H1 (cell line): ENCODE data around the gene RERE. TPM values are rescaled to one million over a fixed set of nuclear protein-coding genes. Genes with fewer than 3 reads are reported as not detected.
A peak's percentile ranks its signal among the peaks of the same experiment; 100 is the strongest.

Experiments
- CTCF ChIA-PET: fragments of 300-600 bp; sonication (Branson Sonifier 250); formaldehyde crosslinking; loops from one replicate; lab custom pipeline; 2021; ENCODE audit not compliant: partially characterized antibody; lab: Charles Lee
- POLR2A ChIA-PET: fragments of 300-600 bp; sonication (Branson Sonifier 250); formaldehyde crosslinking; loops from one replicate; lab custom pipeline; 2021; ENCODE audit warnings: inconsistent platforms; ENCODE audit not compliant: partially characterized antibody; lab: Charles Lee
- DNase-seq, 2 experiments: peaks; one replicate each; pipeline versions ENCODE4 v3.0.0 to v3.0.0-alpha.2; 2010 to 2022; ENCODE audit warnings: low spot score in 2 of 2, low read depth in 1 of 2, mixed read lengths in 1 of 2
- FAIRE-seq: peaks from 2 replicates; lab custom pipeline; 2011; peaks lifted over from hg19 to GRCh38; lab: Jason Lieb, UNC
- H2AFZ ChIP-seq: 2 replicates; pipeline ENCODE4 v1.8.1; 2012; ENCODE audit warnings: low read length, inconsistent platforms
- H2AK5ac ChIP-seq: 2 replicates; pipeline ENCODE4 v1.6.1; 2013; ENCODE audit warnings: low read depth, low read length
- H2BK120ac ChIP-seq: replicated peaks from 2 replicates; pipeline ENCODE3; 2013; ENCODE audit warnings: low read depth, low read length, inconsistent platforms
- H2BK12ac ChIP-seq: 2 replicates; pipeline ENCODE4 v1.6.1; 2013; ENCODE audit warnings: low read depth, low read length
- H2BK15ac ChIP-seq: 2 replicates; pipeline ENCODE4 v1.6.1; 2013; ENCODE audit warnings: low read length
- H2BK20ac ChIP-seq: 2 replicates; pipeline ENCODE4 v1.6.1; 2013; ENCODE audit warnings: low read length
- H2BK5ac ChIP-seq: 2 replicates; pipeline ENCODE4 v1.6.1; 2013; ENCODE audit warnings: low read depth, low read length
- H3K14ac ChIP-seq: 2 replicates; pipeline ENCODE4 v1.6.1; 2013; ENCODE audit warnings: inconsistent platforms; ENCODE audit not compliant: insufficient read length
- H3K18ac ChIP-seq: 2 replicates; pipeline ENCODE4 v1.6.1; 2013; ENCODE audit warnings: low read length; ENCODE audit errors: extremely low read depth
- H3K23ac ChIP-seq: 2 replicates; pipeline ENCODE4 v1.6.1; 2013; ENCODE audit warnings: inconsistent platforms; ENCODE audit not compliant: insufficient read length
- H3K23me2 ChIP-seq: 2 replicates; pipeline ENCODE4 v1.6.1; 2013; ENCODE audit warnings: low read depth, low read length
- H3K27ac ChIP-seq: 2 replicates; pipeline ENCODE4 v1.6.1; 2011; ENCODE audit warnings: low read depth, low read length, inconsistent platforms
- H3K27me3 ChIP-seq, 4 experiments: replicated peaks in 1 of 4; 1 replicate in 1 of 4; 2 replicates in 3 of 4; pipeline versions ENCODE4 v1.6.1 to v1.8.1; 2011 to 2013; ENCODE audit warnings: low read length in 3 of 4, mild to moderate bottlenecking in 3 of 4, inconsistent platforms in 2 of 4, mixed read lengths in 2 of 4, moderate library complexity in 1 of 4; ENCODE audit not compliant: control insufficient read depth in 3 of 4, insufficient read depth in 3 of 4; ENCODE audit errors: extremely low read depth in 1 of 4
- H3K36me3 ChIP-seq, 4 experiments: 2 replicates each; pipeline versions ENCODE4 v1.6.1 to v1.8.1; 2011 to 2013; ENCODE audit warnings: mild to moderate bottlenecking in 4 of 4, low read length in 3 of 4, moderate library complexity in 2 of 4, control low read depth in 1 of 4, inconsistent platforms in 1 of 4; ENCODE audit not compliant: insufficient read depth in 4 of 4, control insufficient read depth in 2 of 4
- H3K4ac ChIP-seq: replicated peaks from 2 replicates; pipeline ENCODE3; 2013; ENCODE audit warnings: low read length, low read depth, mixed read lengths, inconsistent platforms; ENCODE audit not compliant: insufficient read length
- H3K4me1 ChIP-seq, 4 experiments: replicated peaks in 1 of 4; 1 replicate in 1 of 4; 2 replicates in 3 of 4; pipeline versions ENCODE4 v1.6.1 to v1.8.1; 2011 to 2013; ENCODE audit warnings: low read length in 3 of 4, inconsistent platforms in 2 of 4, mixed read lengths in 1 of 4; ENCODE audit not compliant: insufficient read depth in 4 of 4, control insufficient read depth in 3 of 4
- H3K4me2 ChIP-seq, 2 experiments: 2 replicates each; pipeline versions ENCODE4 v1.6.1 to v1.8.1; 2011 to 2013; ENCODE audit warnings: low read depth in 2 of 2, low read length in 2 of 2, control low read depth in 1 of 2, inconsistent platforms in 1 of 2, mild to moderate bottlenecking in 1 of 2; ENCODE audit not compliant: insufficient read depth in 1 of 2
- H3K4me3 ChIP-seq, 4 experiments: fragments of 200-600, 300-600 bp in 1 of 4; sonication (generic), shearing (Covaris generic), sonication (Bioruptor Twin) in 1 of 4; 2 replicates each; pipeline versions ENCODE4 v1.5.1 to v1.8.1; 2011 to 2016; ENCODE audit warnings: low read length in 4 of 4, low read depth in 3 of 4, control low read depth in 2 of 4, inconsistent platforms in 2 of 4, mild to moderate bottlenecking in 2 of 4, mixed read lengths in 1 of 4, moderate library complexity in 1 of 4; ENCODE audit not compliant: insufficient read depth in 2 of 4; ENCODE audit errors: extremely low read depth in 1 of 4
- H3K56ac ChIP-seq: replicated peaks from 2 replicates; pipeline ENCODE3; 2013; ENCODE audit warnings: low read depth, mild to moderate bottlenecking, mixed read lengths, low read length, inconsistent platforms; ENCODE audit not compliant: insufficient read length
- H3K79me1 ChIP-seq: 2 replicates; pipeline ENCODE4 v1.6.1; 2013; ENCODE audit warnings: low read depth, low read length, control low read depth
- H3K79me2 ChIP-seq, 2 experiments: 2 replicates each; pipeline versions ENCODE4 v1.6.1 to v1.8.1; 2012 to 2013; ENCODE audit warnings: low read length in 2 of 2, mild to moderate bottlenecking in 2 of 2, inconsistent platforms in 1 of 2; ENCODE audit not compliant: insufficient read depth in 2 of 2, control insufficient read depth in 1 of 2
- H3K9ac ChIP-seq, 4 experiments: replicated peaks in 1 of 4; 1 replicate in 1 of 4; 2 replicates in 3 of 4; pipeline versions ENCODE4 v1.6.1 to v1.8.1; 2011 to 2013; ENCODE audit warnings: low read depth in 3 of 4, low read length in 3 of 4, control low read depth in 2 of 4, mild to moderate bottlenecking in 2 of 4, moderate library complexity in 2 of 4, inconsistent platforms in 1 of 4; ENCODE audit errors: extremely low read depth in 1 of 4
- H3K9me3 ChIP-seq, 2 experiments: 2 replicates each; pipeline versions ENCODE4 v1.6.1 to v1.8.1; 2012 to 2013; ENCODE audit warnings: mild to moderate bottlenecking in 2 of 2, moderate library complexity in 2 of 2, control low read depth in 1 of 2, inconsistent platforms in 1 of 2, low read depth in 1 of 2, low read length in 1 of 2, mixed read lengths in 1 of 2; ENCODE audit not compliant: insufficient read depth in 2 of 2
- H4K20me1 ChIP-seq, 2 experiments: replicated peaks in 1 of 2; 2 replicates each; pipeline versions ENCODE3 to v1.8.1; 2011 to 2013; ENCODE audit warnings: inconsistent platforms in 2 of 2, low read length in 2 of 2, mild to moderate bottlenecking in 1 of 2; ENCODE audit not compliant: insufficient read depth in 2 of 2, control insufficient read depth in 1 of 2
- H4K5ac ChIP-seq: 2 replicates; pipeline ENCODE4 v1.6.1; 2013; ENCODE audit warnings: low read length, low read depth, mixed read lengths, inconsistent platforms; ENCODE audit not compliant: insufficient read length
- H4K8ac ChIP-seq: 2 replicates; pipeline ENCODE4 v1.8.0; 2013; ENCODE audit warnings: mild to moderate bottlenecking, moderate library complexity, low read length, inconsistent platforms; ENCODE audit not compliant: insufficient read depth; ENCODE audit errors: extremely low read depth
- H4K91ac ChIP-seq: replicated peaks from 2 replicates; pipeline ENCODE3; 2013; ENCODE audit warnings: low read length, mixed read lengths, inconsistent platforms; ENCODE audit not compliant: insufficient read length
- CHD2 ChIP-seq: IDR thresholded peaks from 2 replicates; pipeline ENCODE4 v1.6.1; 2012; ENCODE audit warnings: low read length, improper control_type of control experiment
- CREB1 ChIP-seq: IDR thresholded peaks from 2 replicates; pipeline ENCODE4 v1.6.1; 2012; ENCODE audit warnings: inconsistent platforms
- CTBP2 ChIP-seq: IDR thresholded peaks from 2 replicates; pipeline ENCODE4 v1.7.0; 2011; ENCODE audit warnings: borderline replicate concordance, mild to moderate bottlenecking, moderate library complexity, mixed read lengths, low read length; ENCODE audit not compliant: insufficient read depth, insufficient read length
- KDM5A ChIP-seq: fragments of 200-600 bp; IDR thresholded peaks from 2 replicates; pipeline ENCODE4 v1.7.1; 2012; ENCODE audit warnings: mild to moderate bottlenecking, low read length, inconsistent platforms, mixed read lengths
- PHF8 ChIP-seq: fragments of 200-600 bp; sonication (generic); conservative IDR thresholded peaks from 2 replicates; pipeline ENCODE4 v1.7.1; 2012; ENCODE audit warnings: low read depth, mild to moderate bottlenecking, inconsistent platforms, low read length, moderate library complexity
- POLR2AphosphoS5 ChIP-seq: IDR thresholded peaks from 2 replicates; pipeline ENCODE4 v1.6.1; 2011; ENCODE audit warnings: low read depth, low read length
- POU5F1 ChIP-seq: IDR thresholded peaks from 2 replicates; pipeline ENCODE4 v1.6.1; 2011; ENCODE audit warnings: low read depth, mild to moderate bottlenecking, low read length, moderate library complexity
- RXRA ChIP-seq: IDR thresholded peaks from 2 replicates; pipeline ENCODE4 v1.6.1; 2011; ENCODE audit warnings: low read depth, mild to moderate bottlenecking, low read length, moderate library complexity; ENCODE audit not compliant: insufficient read depth
- TAF1 ChIP-seq: IDR thresholded peaks from 2 replicates; pipeline ENCODE4 v1.6.1; 2011; ENCODE audit warnings: mild to moderate bottlenecking, low read depth, low read length
- ZNF274 ChIP-seq: IDR thresholded peaks from 2 replicates; pipeline ENCODE4 v1.7.0; 2012; ENCODE audit warnings: low read length, borderline replicate concordance; ENCODE audit errors: extremely low read depth
- WGBS, 2 experiments: shearing (Covaris generic) in 1 of 2; methylation state at CpG; one replicate each; pipeline versions ENCODE4 v1.1.6 to v1.1.7; 2013 to 2015; ENCODE audit warnings: low lambda C conversion rate in 2 of 2, mixed read lengths in 2 of 2, inconsistent platforms in 1 of 2, low coverage in 1 of 2, missing lambda C conversion rate in 1 of 2; ENCODE audit not compliant: insufficient replicate concordance in 2 of 2, insufficient coverage in 1 of 2, insufficient read length in 1 of 2; ENCODE audit errors: extremely low coverage in 1 of 2, missing lambda C conversion rate in 1 of 2; 5-methylcytosine and 5-hydroxymethylcytosine counted together
- polyA plus RNA-seq, 7 experiments: library from polyadenylated mRNA; depleted of rRNA in 3 of 7; stranded (reverse) in 5 of 7; unstranded in 2 of 7; fragments of >200 nt in 5 of 7; fragments of 200-250 nt in 2 of 7; gene quantifications; 1 replicate in 5 of 7; 2 replicates in 1 of 7; 4 replicates in 1 of 7; pipeline versions ENCODE4 v1.2.1 to v1.2.3, GENCODE V29; 2011 to 2013; ENCODE audit warnings: missing spikeins in 2 of 7, mixed read lengths in 2 of 7
- total RNA-seq: library from RNA; stranded (reverse); fragmentation: NEBNext Ultra II Directional; extraction: Animal tissue kit (Norgen Biotek cat#: 25700); gene quantifications from 2 replicates; pipeline ENCODE4 v1.2.1, GENCODE V29; 2021
- TF ChIP-seq, protein P1 (sequence below), 3 experiments: IDR thresholded peaks; 1 replicate in 2 of 3; 2 replicates in 1 of 3; pipeline versions ENCODE4 v1.5.1 to v1.6.1; 2011; ENCODE audit warnings: low read length in 3 of 3, mild to moderate bottlenecking in 3 of 3, inconsistent platforms in 2 of 3, low read depth in 1 of 3, moderate library complexity in 1 of 3; ENCODE audit not compliant: insufficient read depth in 1 of 3; ENCODE audit errors: control extremely low read depth in 1 of 3

Gene RERE
- total and polyA plus RNA-seq, 2 of the 8 experiments (the other 6 are each of a cell fraction or from before 2014, with no cell fraction given) = 15.3 to 142 TPM

DNA sequence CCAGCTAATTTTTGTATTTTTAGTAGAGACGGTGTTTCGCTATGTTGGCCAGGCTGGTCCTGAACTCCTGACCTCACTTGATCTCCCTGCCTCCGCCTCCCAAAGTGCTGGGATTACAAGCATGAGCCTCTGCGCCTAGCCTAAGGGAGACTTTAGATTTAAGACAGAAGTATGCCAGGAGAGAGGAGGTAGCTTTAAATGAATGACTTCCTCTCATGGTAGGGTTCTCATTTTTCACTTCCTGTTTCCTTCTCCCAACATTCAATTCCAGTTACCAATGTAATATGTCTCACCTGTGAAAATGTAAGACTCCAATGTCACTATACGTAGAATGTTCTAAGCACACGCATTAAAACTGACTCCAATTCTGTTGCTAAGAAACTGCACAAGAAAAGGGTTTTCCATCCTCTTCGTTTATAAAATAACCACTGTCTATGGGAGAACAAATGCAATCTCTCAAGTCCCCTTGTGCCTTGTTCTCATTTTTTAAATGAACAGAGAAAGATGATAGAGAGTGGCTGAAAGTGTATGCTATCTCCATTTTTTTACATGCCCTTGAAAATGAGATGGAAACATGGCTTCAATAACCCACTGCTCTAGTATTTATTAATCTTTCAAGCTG is 359.6 kb downstream of the RERE start:
- Histone ChIP-seq H2AFZ (no peak overlapping the region), H3K23ac (no peak overlapping the region), H3K27ac (no peak overlapping the region), H3K27me3 (no peaks in the 10 kb centered on the region), H3K4me1 (peaks cover 3 to 24% (median 20%) of the 10 kb centered on the region in 4 experiments; a peak in 6 of 7 replicates), H2BK20ac (no peak overlapping the region), H3K79me1 (0 out of 2 replicates have a peak, but pooled peaks cover 3% of the 10 kb centered on the region), H3K79me2 (peaks cover 0 to 48% of the 10 kb centered on the region in 2 experiments; a peak in 3 of 4 replicates), H3K56ac (no peak overlapping the region), H3K23me2 (no peaks in the 10 kb centered on the region), H3K4me3 (no peak overlapping the region), H3K18ac (no peak overlapping the region), H3K36me3 (peaks cover 0 to 4% (median 0%) of the 10 kb centered on the region in 4 experiments; a peak in 1 of 8 replicates), H2BK15ac (no peak overlapping the region), H3K4ac (no peak overlapping the region), H4K8ac (no peak overlapping the region), H4K20me1 (no peaks in the 10 kb centered on the region), H2BK12ac (no peak overlapping the region), H2BK5ac (no peak overlapping the region), H4K91ac (no peak overlapping the region), H3K9me3 (no peaks in the 10 kb centered on the region), H2AK5ac (no peak overlapping the region), H3K9ac (no peak overlapping the region), H3K14ac (no peak overlapping the region), H2BK120ac (no peak overlapping the region), H4K5ac (peak overlapping the region; percentile 36), H3K4me2 (no peak overlapping the region)
- DNase-seq = no peak
- ChIA-PET CTCF (interaction anchor here (1.2 to 1.5 kb wide), 3 partner anchors 14 to 40 kb away, joined by 3 to 7 read pairs (median 3); no protein-coding TSS in a partner anchor), POLR2A (interaction anchor here (0.8 kb wide), 1 partner anchor 13 kb away, joined by 4 read pairs; no protein-coding TSS in a partner anchor)
- WGBS, 2 experiments = 85% methylated on average over 7 of the region's 7 CpGs; no CpG with 5 or more reads in 1 of the 2 experiments
- no peak for FAIRE-seq
- TF ChIP-seq CREB1 (no peak), ZNF274 (no peak), KDM5A (no peak), CTBP2 (no peak), POU5F1 (no peak), RXRA (no peak), PHF8 (no peak), TAF1 (no peak), CHD2 (no peak), POLR2AphosphoS5 (no peak)
- TF ChIP-seq, protein P1, sequence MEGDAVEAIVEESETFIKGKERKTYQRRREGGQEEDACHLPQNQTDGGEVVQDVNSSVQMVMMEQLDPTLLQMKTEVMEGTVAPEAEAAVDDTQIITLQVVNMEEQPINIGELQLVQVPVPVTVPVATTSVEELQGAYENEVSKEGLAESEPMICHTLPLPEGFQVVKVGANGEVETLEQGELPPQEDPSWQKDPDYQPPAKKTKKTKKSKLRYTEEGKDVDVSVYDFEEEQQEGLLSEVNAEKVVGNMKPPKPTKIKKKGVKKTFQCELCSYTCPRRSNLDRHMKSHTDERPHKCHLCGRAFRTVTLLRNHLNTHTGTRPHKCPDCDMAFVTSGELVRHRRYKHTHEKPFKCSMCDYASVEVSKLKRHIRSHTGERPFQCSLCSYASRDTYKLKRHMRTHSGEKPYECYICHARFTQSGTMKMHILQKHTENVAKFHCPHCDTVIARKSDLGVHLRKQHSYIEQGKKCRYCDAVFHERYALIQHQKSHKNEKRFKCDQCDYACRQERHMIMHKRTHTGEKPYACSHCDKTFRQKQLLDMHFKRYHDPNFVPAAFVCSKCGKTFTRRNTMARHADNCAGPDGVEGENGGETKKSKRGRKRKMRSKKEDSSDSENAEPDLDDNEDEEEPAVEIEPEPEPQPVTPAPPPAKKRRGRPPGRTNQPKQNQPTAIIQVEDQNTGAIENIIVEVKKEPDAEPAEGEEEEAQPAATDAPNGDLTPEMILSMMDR (IDR thresholded peaks at IDR 0.05; ENCODE audit: control extremely low read depth in 1 of 3, insufficient read depth in 1 of 3, low read depth in 1 of 3, low read length in 3 of 3) = no peak
